Cardiac septum (tissue), 1 donor: ENCODE data around the gene FN3KRP. TPM values are rescaled to one million over a fixed set of nuclear protein-coding genes. Genes with fewer than 3 reads are reported as not detected.

Experiments used
- DNase-seq: peaks from one replicate; pipeline ENCODE4 v3.0.0-alpha.2; 2020; ENCODE audit warnings: low spot score
- intact Hi-C: fragments of 100-400 bp; cut with DNase I; formaldehyde crosslinking; loops from one replicate; pipeline ENCODE4 v1.14.0; 2022
- long read RNA-seq: library from polyadenylated mRNA; unstranded; transcript quantifications from one replicate; pipeline ENCODE4 v2.0.0, GENCODE V29; 2021
- total RNA-seq: library from RNA; stranded (reverse); fragmentation: NEBNext Ultra II Directional; extraction: Animal tissue kit (Norgen Biotek cat#: 25700); gene quantifications from one replicate; pipeline ENCODE4 v1.2.1, GENCODE V29; 2021
- donor health status: DM: no; HTN: no; CAD: no.

Gene FN3KRP
- total RNA-seq: 16.2 TPM
- long read RNA-seq, transcript FN3KRP-201 (6 exons, 1,849 nt): major isoform, 58 of 62 reads
- long read RNA-seq, partial matches to known transcripts: 2 of 62 reads
- long read RNA-seq, other reads (novel, unspliced or antisense): 1 of 62 reads

DNA sequence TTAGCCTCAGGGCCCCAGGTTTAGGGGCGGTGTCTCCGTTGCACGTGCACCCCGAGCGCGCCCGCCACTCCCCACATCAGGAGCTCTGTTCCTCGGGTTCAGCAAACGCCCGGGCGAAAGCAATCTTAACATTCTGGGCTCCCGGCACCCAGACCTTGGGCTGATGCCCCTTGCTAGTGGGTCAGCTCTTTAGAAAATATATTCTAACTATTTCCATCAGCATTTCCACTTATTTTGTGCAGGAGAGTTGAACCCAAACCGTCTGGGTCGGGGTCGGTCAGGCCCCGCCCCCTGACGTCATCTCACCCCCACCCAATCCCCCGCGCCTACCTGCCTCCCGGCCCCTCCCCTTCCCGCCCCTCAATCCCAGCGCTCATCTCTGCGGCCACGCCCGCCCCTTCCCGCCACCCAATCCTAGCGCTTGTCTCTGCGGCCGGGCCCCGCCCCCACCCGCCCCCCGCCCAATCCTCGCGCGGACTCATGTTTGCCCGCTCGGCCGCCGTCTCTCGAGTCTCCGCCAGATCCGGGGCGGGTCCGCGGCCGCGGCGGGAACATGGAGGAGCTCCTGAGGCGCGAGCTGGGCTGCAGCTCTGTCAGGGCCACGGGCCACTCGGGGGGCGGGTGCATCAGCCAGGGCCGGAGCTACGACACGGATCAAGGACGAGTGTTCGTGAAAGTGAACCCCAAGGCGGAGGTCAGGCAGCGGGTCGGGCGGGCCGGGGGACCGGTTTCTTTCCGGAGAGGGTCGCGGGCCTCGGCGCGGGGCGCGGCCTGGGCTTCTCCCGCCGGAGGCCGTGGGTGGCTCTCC, at the start of gene FN3KRP:
Gene FN3KRP, plus strand, starts transcription at position 504 of the 808 bp plus-strand sequence. Its CDS starts 50 bp downstream, at position 554.
- DNase-seq: peak; percentile 97
- intact Hi-C loops: loop anchor here (5.0 kb wide), 2 partner anchors 36 to 64 kb away; partner anchors contain the start of gene TBCD

DNA sequence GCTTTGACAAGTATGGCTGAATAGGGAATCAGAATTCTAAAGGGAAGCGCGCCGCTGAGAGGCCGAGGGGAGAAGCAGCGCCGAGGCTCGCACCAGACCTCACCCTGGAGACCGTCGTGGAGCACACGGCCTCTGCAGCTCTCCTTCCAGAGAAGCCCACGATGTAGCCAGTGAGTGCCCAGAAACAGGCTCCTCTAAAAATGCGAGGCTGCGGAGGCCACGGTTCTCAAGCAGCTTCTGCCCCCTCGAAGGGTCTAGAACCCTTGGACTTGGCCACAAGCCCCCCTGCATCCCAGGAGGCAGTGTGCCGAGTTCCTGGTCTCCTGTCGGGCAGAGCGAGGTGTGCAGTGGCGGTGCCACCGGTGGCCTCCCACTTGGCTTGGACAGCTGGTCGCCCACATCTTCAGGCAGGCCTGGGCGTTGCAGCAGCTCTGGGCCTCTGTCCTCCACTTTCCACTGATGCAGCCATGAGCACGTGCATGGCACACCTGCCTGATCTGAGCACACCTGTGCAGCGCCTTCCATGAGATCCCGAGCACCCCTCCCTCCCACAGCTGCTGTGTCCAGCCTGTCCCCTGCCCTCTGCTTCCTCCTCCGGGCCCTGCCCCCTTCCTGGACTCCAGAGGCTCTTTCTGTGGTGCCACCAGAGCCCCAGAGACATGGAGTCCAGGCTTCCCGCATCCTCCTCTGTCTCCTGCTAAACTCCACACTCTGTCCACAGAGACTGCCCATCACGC, 49.4 kb upstream of the FN3KRP start:
- intact Hi-C loops: loop anchor here (5.0 kb wide), 1 partner anchor 70 kb away; the partner anchor contains the start of gene FN3K
- no peak for DNase-seq

DNA sequence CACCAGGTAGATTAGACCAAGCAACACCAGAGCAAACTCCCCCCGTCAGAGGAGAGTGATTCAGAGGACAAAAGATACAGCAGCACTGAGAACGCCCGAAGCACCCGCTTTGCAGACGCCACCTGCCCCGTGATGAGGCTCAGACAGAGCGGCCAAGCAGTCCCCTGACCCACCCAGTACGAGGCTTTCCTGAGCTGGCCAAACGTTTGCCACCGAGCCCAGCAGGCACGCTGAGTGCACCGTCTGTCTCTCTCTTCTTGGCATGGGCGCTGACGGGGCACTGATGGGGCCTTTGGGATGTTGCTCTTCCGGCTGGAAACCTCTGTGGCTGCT, 48.9 kb upstream of the FN3KRP start:
- intact Hi-C loops: loop anchor here (5.0 kb wide), 1 partner anchor 70 kb away; the partner anchor contains the start of gene FN3K

DNA sequence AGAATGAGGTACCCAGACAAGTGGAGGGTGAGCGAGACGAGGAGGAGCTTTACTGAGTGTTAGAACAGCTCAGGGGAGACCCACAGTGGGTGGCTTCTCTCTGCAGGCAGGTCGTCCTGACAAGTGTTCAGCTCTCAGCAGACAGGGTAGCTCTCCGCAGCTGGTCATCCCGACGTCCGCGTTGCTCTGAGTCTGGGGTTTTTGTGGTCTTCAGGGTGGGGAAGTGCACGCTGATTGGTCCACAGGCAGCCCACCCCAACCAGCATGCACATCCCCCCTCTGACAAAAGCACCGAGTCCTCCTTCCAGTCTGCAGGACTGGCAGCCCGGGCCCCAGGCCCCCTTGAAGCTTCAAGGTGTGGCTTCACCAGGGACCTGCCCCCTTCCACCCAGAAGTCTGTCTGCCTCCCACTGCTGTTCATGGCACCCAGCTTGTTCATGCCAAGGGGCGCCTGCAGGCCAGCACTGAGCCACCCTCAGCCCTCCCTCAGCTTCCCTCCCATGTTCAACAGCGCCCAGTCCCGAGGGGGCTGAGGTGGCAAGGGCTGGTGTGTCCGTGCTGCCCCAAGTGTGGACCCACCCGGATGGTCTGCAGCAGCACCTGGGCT, 48.4 kb upstream of the FN3KRP start:
- intact Hi-C loops: loop anchor here (2.0 to 5.0 kb wide), 3 partner anchors 19 to 99 kb away; partner anchors contain the start of genes FN3K and WDR45B
- no peak for DNase-seq

More for the DNA sequence above, 48.9 kb upstream of the FN3KRP start:
- DNase-seq: no peak

GRCh38 chr17:82668631-82669099, 47.8 kb upstream of the FN3KRP start:
- intact Hi-C loops: loop anchor here (2.0 to 5.0 kb wide), 3 partner anchors 20 to 98 kb away; partner anchors contain the start of genes FN3K and WDR45B
- no peak for DNase-seq

GRCh38 chr17:82670661-82671450, 45.6 kb upstream of the FN3KRP start:
- no peak for DNase-seq
- intact Hi-C loops: no loop called here

DNA sequence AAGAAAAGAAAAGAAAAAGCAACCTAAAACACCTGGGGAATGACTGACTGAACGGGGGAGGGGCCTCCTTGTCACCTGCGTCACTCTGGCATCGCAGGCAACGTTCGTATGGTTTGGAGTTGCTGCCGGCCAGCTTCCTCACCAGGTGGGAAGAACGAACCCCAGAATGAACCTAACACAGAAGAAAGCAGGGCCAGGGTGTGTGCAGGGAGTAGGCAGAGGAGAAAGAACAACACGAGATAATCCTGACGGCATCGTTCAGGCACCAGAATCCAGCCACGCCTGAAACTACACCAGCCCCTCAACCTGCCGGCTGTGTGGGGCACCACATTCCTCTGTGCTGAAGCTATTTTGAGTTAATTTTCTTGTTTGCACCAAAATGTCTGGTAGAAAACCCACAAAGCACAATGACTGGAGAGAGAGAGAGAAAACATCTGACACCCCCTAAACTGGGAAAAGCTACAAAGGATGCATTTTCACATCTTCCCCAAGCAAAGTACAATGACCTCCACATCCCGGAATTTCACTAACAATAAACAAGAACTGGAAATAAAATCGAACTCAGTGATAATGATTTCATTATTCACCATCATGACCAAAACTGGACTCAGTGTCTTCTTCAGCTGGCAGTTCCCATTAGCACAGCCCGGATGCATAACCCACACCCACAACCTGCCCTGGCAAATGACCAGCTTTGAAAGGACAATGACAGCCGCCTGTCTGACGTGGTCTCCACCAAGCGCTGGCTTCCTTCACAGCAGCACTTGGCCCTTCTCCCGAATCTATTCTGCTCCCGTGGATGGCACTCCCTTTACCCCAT, 41.6 kb upstream of the FN3KRP start:
- intact Hi-C loops: no loop called here
- DNase-seq: no peak

DNA sequence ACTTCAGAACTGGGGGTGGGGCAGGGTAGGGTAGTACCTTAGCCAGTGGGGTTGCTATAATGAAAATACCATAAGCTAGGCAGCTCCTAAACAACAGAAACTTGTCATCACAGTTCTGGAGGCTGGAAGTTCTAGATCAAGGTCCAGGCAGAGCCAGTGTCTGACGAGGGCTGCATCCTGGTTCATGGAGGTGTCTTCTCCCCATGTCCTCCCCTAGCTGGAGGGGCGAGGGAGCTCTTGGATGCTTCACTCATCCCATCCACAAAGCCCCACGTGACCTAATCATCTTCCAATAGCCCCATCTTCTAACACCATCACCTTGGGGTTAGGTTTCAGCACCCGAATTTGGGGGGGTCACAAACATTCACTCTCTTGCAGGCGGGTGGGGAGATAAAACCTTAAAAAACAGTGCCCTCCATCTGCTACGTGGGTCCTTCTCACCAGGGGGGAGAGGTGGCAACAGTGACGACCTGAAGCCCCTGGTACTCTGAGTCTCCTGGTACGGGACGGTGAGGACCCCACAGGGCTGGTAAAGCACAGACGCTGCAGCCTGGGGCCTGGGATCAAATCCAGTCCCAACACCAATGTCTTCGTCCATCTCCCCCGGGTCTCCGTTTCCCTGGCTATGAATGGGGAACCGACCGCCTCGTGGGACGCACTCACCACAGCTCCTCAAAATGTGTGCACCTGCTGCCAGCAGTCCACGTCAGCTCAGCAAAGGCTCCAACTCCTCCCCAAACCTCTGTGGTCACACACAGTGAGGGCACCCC, 40.8 kb upstream of the FN3KRP start:
- no peak for DNase-seq
- intact Hi-C loops: no loop called here

DNA sequence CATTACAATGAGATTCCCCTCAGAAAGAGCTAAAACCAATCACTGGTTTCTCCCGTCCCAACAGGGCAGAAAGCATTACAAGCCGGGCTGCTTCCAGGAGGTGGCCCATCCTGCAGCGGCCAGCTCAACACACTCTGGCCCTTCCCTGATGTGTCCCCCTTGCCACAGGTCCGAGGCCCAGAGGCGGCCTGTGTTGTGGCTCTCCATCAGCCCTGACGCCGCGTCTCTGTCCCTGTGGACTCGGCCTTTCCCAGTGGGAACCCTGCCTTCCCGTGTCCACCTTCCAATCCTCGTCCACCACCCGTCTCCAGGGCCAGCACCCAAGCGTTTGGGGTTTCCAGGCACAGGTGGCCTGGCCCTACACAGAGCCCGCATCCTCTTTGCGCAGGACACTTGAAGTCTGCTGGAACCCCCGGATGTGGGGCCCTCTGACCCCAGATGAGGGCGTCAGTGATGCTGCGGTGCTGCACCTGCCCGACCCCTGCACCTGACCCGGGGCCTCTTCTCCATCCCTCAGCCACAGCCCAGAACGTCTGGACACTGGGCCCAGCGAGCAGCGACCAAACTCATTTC, 39.1 kb upstream of the FN3KRP start:
- no peak for DNase-seq
- intact Hi-C loops: no loop called here

DNA sequence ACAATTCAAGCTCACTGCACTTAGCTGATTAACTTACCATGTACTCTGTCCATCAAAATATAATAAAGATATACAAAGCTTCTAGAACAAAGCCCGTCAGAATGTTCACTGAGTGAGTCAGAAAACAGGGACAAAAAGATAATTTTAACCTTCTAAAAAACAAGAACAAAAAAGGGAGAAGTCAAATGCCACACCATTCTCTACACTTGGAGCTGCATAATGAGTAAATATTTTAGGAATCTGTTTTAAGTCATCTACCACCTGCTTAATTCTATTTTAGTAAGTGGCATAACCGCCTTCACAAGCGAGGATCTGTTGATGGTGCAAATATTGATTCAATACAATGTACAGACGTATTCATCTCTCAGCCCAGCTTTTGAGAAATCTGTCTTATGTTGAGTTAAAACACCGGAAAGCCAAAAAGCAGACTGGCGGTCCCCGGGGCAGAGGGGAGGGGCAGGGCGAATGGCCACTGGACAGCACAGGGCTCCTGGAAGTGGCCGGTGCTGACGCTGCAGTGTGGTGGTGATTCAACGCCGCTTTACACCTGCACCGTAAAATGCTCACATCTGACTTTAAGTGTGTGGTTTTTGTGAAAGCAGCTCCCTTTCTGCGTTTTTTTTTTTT, 38.1 kb upstream of the FN3KRP start:
- DNase-seq: no peak
- intact Hi-C loops: no loop called here

DNA sequence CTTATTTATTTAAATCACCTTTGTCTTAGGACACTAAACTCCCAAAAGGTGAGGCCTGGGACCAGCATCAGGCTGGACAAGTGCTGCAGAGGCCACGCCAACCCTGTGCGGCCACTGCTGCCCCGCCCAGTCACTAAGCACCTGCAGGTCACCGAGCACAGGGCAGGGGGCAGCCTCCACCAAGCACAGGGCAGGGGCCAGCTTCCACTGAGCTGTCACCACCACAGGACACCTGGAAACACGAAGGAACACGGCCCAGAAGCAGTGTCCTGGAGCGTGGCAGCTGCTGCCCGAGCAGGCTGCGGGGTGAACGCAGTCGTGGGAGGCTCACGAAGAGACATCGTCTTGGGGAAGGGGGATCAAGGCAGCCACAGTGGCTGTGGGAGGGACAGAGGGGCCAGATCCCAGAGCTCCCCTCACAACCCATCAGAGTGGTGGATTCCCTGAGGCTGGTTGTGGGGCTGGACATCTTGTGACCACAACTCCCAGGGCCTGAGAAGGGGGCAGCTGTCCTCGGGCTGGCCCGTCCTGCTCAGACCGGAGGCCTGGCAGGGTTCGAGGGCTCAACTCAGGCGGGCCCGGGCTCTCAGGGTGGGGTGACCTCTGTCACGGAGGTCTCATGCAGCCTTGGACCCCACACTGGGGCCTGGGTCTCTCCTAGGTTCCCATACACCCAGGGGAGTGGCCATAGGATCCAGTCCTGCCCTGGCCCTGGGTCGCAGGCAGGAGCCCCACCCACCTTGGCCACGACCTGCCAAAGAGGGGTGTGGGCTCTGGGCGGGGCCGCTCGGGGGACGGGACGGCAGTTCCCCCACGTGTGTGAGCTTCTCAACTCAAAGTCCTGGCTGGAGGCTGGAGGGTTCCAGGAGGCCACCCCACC, 36.7 kb upstream of the FN3KRP start:
- intact Hi-C loops: no loop called here
- DNase-seq: no peak

DNA sequence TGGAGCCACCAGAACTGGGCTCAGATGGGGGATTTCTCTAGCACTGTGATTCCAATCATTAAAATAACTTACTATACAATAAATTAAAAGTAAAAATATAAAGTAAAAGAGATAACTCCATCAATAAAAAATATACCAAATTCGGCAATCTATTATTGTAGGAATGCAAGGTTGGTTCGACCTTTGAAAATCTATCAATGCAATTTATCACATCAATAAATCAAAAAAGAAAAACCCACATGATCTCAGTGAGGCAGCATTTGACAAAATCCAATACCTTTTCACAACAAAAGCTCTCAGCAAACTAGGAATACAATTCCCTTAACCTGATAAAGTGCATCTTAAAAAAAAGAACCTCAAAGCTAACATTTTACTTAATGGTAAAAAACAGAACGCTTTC, 35.0 kb upstream of the FN3KRP start:
- intact Hi-C loops: no loop called here
- DNase-seq: no peak

GRCh38 chr17:82683534-82683933, 33.0 kb upstream of the FN3KRP start:
- intact Hi-C loops: no loop called here
- no peak for DNase-seq

DNA sequence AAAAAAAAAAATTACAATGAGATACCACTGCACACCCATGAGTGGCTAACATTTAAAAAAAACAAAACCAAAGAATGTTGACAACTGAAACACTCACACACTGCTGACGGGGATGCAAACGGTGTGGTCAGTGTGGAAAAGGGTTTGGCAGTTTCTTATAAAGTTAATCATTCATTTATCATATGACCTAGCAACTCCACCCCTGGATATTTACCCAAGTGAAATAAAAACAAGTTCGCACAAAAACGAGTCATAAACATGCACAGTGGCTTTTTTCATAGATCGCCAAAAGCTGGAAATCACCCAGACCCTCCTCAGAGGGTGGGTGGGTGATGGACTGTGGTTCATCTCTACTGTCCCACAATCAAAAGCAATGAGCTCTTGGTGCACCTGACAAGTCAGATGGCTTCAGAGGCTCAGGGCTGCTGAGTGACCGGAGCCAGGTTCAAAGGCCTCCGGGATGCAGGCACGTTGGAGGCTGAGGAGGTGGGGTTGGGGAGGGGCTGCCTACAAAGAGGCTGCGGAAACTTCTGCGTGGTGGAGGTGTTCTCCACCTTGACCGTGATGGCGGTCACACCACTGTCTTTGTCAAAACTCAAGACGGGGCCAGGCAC, 32.2 kb upstream of the FN3KRP start:
- intact Hi-C loops: no loop called here
- DNase-seq: no peak

- intact Hi-C loops: no loop called here
- no peak for DNase-seq
These were observed 31.2 kb upstream of the FN3KRP start for GRCh38 chr17:82685291-82685690.
